RKO (cell line): ENCODE results near the gene TH.

Experiments
- DNase-seq: peaks from one replicate; pipeline ENCODE4 v3.0.0-alpha.2; 2016; ENCODE audit warnings: low spot score

The TH gene

GRCh38 chr11:2142300-2142759 lies 29.3 kb downstream of the TH start:
- no peak for DNase-seq

- no peak for DNase-seq
These were observed 30.9 kb downstream of the TH start for GRCh38 chr11:2140411-2141400.

GRCh38 chr11:2139621-2140337 lies 31.8 kb downstream of the TH start:
- DNase-seq = no peak

- DNase-seq = no peak
These were observed 32.5 kb downstream of the TH start, which contains the start of gene IGF2 for GRCh38 chr11:2139123-2139521. IGF2 (minus strand) TSS chr11:2139389; CDS start chr11:2135523, 3,866 bp downstream.

- no peak for DNase-seq
These were observed 33.0 kb downstream of the TH start for GRCh38 chr11:2138431-2139122.

GRCh38 chr11:2138068-2138430 lies 33.6 kb downstream of the TH start:
- no peak for DNase-seq

GRCh38 chr11:2137202-2138067 lies 34.2 kb downstream of the TH start:
- no peak for DNase-seq

GRCh38 chr11:2136952-2137201 lies 34.7 kb downstream of the TH start:
- no peak for DNase-seq

GRCh38 chr11:2136209-2136951 lies 35.2 kb downstream of the TH start:
- DNase-seq = no peak

GRCh38 chr11:2135648-2136201 lies 35.9 kb downstream of the TH start:
- DNase-seq = no peak

- no peak for DNase-seq
These were observed 36.5 kb downstream of the TH start for GRCh38 chr11:2135018-2135569.

- no peak for DNase-seq
These were observed 37.3 kb downstream of the TH start for GRCh38 chr11:2134022-2135010.

GRCh38 chr11:2133241-2134021 lies 38.2 kb downstream of the TH start:
- no peak for DNase-seq

GRCh38 chr11:2132874-2133240 lies 38.8 kb downstream of the TH start:
- DNase-seq = no peak

GRCh38 chr11:2132246-2132645 lies 39.4 kb downstream of the TH start:
- no peak for DNase-seq

GRCh38 chr11:2131371-2132236 lies 40.0 kb downstream of the TH start:
- no peak for DNase-seq

GRCh38 chr11:2130881-2131352 lies 40.7 kb downstream of the TH start:
- no peak for DNase-seq
